Stimulated activated naive CD4-positive, alpha-beta T cell treated with Interleukin-2 at 50 U/mL for 16 hours (primary cell): Measurements from ENCODE around the gene MYOT.

ENCODE experiments used
- DNase-seq: peaks from one replicate; lab custom pipeline; 2025; lab: John Stamatoyannopoulos, UW

The MYOT gene

GRCh38 chr5:137902408-137903133 lies 34.9 kb downstream of the MYOT start:
- no peak for DNase-seq

GRCh38 chr5:137914758-137915157 lies 47.1 kb downstream of the MYOT start:
- no peak for DNase-seq

- no peak for DNase-seq
Measured at GRCh38 chr5:137916923-137917322, 49.3 kb downstream of the MYOT start.

- DNase-seq, result no peak
Measured at GRCh38 chr5:137921931-137922330, 54.3 kb downstream of the MYOT start.

GRCh38 chr5:137923856-137924255 lies 56.2 kb downstream of the MYOT start:
- DNase-seq, result no peak

- no peak for DNase-seq
Measured at GRCh38 chr5:137932800-137933199, 65.1 kb downstream of the MYOT start.

- DNase-seq, result no peak
Measured at GRCh38 chr5:137933491-137933911, 65.8 kb downstream of the MYOT start.

- DNase-seq, result no peak
Measured at GRCh38 chr5:137935190-137935589, 67.5 kb downstream of the MYOT start.

GRCh38 chr5:137935694-137936093 lies 68.0 kb downstream of the MYOT start:
- no peak for DNase-seq
